ENCODE data around the gene HOXA3. TPM values are rescaled to one million over a fixed set of nuclear protein-coding genes. Genes with fewer than 3 reads are reported as not detected.

Gene HOXA3
- total and polyA plus RNA-seq, 9 of the 15 experiments (the other 6 are each of a cell fraction or from before 2014, with no cell fraction given), result 0.04 to 0.13 TPM; not detected in 7

- no peaks in the 10 kb centered on the region for H4K20me1 ChIP-seq (replicated peaks; ENCODE audit: control insufficient read depth, insufficient read depth, low read length)
- BruUV-seq (replicated peaks), result no TSS peak
- H3K4me3 ChIP-seq, result no peak overlapping the region
- intact Hi-C loops (cut with micrococcal nuclease), result no loop called here
- ATAC-seq, result no peak
- ChIA-PET CTCF (ENCODE audit: low intra/inter-chr PET ratio) (no interaction called here), POLR2A (interaction anchor here (0.8 kb wide), 1 partner anchor 9 kb away, joined by 3 read pairs; no protein-coding TSS in a partner anchor)
- no peak overlapping the region for H3K4me2 ChIP-seq (ENCODE audit: insufficient read depth, low read length)
- H2AFZ ChIP-seq (ENCODE audit: low read depth, low read length), result no peak overlapping the region
- no peaks in the 10 kb centered on the region for H3K36me3 ChIP-seq (ENCODE audit: control insufficient read depth, insufficient read depth, low read length)
- H3K4me1 ChIP-seq (replicated peaks in 1 of 2; ENCODE audit: control insufficient read depth in 2 of 2, insufficient read depth in 2 of 2, low read length in 2 of 2), result peaks cover 0 to 5% of the 10 kb centered on the region in 2 experiments; a peak in 1 of 5 replicates
- in situ Hi-C loops (cut with MboI), result loop anchor here (5.0 to 25.0 kb wide), 4 partner anchors 658 to 1283 kb away; no protein-coding TSS in a partner anchor
- no peaks in the 10 kb centered on the region for H3K9me3 ChIP-seq (replicated peaks; ENCODE audit: control insufficient read depth, insufficient read depth, low read depth, low read length)
- H3K27ac ChIP-seq (ENCODE audit: extremely low read depth, low read depth, low read length), result no peak overlapping the region
- no peaks in the 10 kb centered on the region for H3K79me2 ChIP-seq (ENCODE audit: control insufficient read depth, insufficient read depth, low read length)
- H3K9me1 ChIP-seq (ENCODE audit: control insufficient read depth, insufficient read depth, low read length), result no peaks in the 10 kb centered on the region
- FAIRE-seq, result no peak
- H3K27me3 ChIP-seq (ENCODE audit: control insufficient read depth in 2 of 2, insufficient read depth in 2 of 2, low read length in 2 of 2), result peaks cover 24 to 71% of the 10 kb centered on the region in 2 experiments; a peak in 4 of 5 replicates
- DNase-seq (ENCODE audit: extremely low read depth in 1 of 4, low spot score in 3 of 4), result no peak
- no peak overlapping the region for H3K9ac ChIP-seq (ENCODE audit: insufficient read depth in 1 of 2, low read depth in 2 of 2, low read length in 2 of 2)
- WGBS (ENCODE audit: insufficient coverage, low coverage, missing lambda C conversion rate), result 39% methylated on average over 20 of the region's 46 CpGs
- no peak for TF ChIP-seq E2F3 (CRISPR knock-in tag; IDR thresholded peaks at IDR 0.05)
- no peak for TF ChIP-seq GTF2E2 (tag; IDR thresholded peaks at IDR 0.05)
- no peak for TF ChIP-seq HINFP (tag; conservative IDR thresholded peaks at IDR 0.05; ENCODE audit: low read depth)
- TF ChIP-seq FOXA3 (CRISPR knock-in tag; conservative IDR thresholded peaks at IDR 0.05 in 1 of 2, IDR thresholded peaks at IDR 0.05 in 1 of 2), result no peak
- TF ChIP-seq, protein P1, sequence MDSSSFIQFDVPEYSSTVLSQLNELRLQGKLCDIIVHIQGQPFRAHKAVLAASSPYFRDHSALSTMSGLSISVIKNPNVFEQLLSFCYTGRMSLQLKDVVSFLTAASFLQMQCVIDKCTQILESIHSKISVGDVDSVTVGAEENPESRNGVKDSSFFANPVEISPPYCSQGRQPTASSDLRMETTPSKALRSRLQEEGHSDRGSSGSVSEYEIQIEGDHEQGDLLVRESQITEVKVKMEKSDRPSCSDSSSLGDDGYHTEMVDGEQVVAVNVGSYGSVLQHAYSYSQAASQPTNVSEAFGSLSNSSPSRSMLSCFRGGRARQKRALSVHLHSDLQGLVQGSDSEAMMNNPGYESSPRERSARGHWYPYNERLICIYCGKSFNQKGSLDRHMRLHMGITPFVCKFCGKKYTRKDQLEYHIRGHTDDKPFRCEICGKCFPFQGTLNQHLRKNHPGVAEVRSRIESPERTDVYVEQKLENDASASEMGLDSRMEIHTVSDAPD (CRISPR knock-in tag; IDR thresholded peaks at IDR 0.05), result no peak
- no peak for TF ChIP-seq ZBTB12 (CRISPR knock-in tag; IDR thresholded peaks at IDR 0.05)
- TF ChIP-seq U2AF1 (optimal IDR thresholded peaks at IDR 0.05; ENCODE audit: low read depth, low read length), result no peak
- no peak for TF ChIP-seq TRIM24 (IDR thresholded peaks at IDR 0.05)
- TF ChIP-seq HNRNPUL1 (IDR thresholded peaks at IDR 0.05; ENCODE audit: low read length), result no peak
- no peak for TF ChIP-seq STAT5A (IDR thresholded peaks at IDR 0.05; ENCODE audit: borderline replicate concordance, low read length)
- TF ChIP-seq KAT7 (CRISPR knock-in tag; IDR thresholded peaks at IDR 0.05; ENCODE audit: borderline replicate concordance), result no peak
- TF ChIP-seq NR2C2 (CRISPR knock-in tag; IDR thresholded peaks at IDR 0.05), result no peak
- TF ChIP-seq NR2C2 (tag; IDR thresholded peaks at IDR 0.05), result no peak
- TF ChIP-seq PURB (CRISPR knock-in tag; IDR thresholded peaks at IDR 0.05; ENCODE audit: low read depth), result no peak
- no peak for TF ChIP-seq FOXO4 (CRISPR knock-in tag; IDR thresholded peaks at IDR 0.05)
- no peak for TF ChIP-seq KAT8 (IDR thresholded peaks at IDR 0.05; ENCODE audit: low read depth)
Observed at GRCh38 chr7:27169658-27170425, 17.5 kb upstream of the HOXA3 start.

Measured in K562 (cell line).